GM12801 (cell line): ENCODE results near the gene SRRM2.

Experiments used
- TF ChIP-seq, protein P1 (sequence below): IDR thresholded peaks from one replicate; pipeline ENCODE4 v1.5.1; 2011; ENCODE audit warnings: control low read depth; ENCODE audit not compliant: insufficient read length; ENCODE audit errors: extremely low read depth

The SRRM2 gene

DNA sequence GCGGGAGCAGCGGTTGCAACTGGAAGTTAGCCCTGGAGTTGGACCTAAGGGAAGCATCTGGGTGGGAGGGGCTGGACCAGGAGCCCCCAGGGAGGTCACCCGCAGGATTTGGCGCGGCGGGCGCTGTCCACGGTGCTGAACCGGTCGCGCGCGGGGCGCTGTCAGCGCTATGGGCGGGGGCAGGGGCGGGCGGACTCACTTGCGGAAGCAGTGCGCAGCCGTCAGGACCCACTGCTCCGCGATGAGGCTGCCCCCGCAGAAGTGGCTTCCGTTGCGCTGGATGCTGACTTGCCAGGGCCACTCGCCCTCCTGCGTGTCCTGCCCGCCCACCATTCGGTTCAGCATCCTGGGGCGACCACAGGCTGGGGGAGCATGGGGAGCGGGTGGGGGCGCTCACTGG is 36.9 kb upstream of the SRRM2 start:
- TF ChIP-seq, protein P1, sequence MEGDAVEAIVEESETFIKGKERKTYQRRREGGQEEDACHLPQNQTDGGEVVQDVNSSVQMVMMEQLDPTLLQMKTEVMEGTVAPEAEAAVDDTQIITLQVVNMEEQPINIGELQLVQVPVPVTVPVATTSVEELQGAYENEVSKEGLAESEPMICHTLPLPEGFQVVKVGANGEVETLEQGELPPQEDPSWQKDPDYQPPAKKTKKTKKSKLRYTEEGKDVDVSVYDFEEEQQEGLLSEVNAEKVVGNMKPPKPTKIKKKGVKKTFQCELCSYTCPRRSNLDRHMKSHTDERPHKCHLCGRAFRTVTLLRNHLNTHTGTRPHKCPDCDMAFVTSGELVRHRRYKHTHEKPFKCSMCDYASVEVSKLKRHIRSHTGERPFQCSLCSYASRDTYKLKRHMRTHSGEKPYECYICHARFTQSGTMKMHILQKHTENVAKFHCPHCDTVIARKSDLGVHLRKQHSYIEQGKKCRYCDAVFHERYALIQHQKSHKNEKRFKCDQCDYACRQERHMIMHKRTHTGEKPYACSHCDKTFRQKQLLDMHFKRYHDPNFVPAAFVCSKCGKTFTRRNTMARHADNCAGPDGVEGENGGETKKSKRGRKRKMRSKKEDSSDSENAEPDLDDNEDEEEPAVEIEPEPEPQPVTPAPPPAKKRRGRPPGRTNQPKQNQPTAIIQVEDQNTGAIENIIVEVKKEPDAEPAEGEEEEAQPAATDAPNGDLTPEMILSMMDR, result no peak

DNA sequence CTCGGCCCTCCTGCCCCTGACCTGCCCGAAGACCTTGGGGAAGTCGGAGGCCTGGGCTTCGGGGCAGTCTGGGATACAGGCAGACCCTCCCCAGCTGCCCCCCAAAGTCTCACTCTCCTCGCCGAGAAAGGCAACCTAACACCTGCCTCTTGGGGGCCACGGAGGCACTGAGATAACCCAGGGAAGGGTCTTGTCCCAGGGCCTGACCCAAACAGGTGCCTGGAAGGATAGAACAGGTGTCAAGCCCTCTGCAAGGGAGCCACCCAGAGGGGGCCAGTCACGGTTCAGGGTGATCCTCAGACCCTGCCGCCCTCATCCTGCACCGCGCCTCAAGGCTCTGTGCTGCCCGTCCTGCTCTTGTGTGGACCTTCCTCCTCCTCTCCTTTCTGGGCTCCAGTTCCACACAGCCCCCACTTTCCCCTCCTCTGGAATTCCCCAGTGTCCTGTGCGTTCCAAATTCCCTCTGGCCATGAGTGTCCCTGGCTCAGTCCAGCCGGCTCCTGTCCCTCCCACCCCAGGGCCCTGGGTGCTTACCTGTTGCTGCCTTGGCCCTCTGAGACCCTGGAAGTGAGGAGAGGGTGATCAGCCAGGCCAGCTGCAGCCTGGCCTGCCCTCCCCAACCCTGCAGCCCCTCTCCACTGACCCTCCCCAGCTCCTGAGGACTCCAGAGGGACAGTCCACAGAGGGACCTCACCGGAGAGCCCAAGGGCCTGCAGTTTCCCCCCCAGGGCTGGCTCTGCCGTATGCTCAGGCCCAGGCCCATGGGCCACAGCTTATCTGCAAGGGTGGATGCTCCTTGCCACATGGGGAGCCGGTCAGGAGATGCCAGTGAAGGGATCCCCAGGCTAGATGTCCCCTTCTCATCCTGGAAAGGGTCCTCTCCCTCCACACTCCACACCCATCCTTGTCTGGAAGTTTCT is 36.2 kb upstream of the SRRM2 start:
- TF ChIP-seq, protein P1, result no peak

DNA sequence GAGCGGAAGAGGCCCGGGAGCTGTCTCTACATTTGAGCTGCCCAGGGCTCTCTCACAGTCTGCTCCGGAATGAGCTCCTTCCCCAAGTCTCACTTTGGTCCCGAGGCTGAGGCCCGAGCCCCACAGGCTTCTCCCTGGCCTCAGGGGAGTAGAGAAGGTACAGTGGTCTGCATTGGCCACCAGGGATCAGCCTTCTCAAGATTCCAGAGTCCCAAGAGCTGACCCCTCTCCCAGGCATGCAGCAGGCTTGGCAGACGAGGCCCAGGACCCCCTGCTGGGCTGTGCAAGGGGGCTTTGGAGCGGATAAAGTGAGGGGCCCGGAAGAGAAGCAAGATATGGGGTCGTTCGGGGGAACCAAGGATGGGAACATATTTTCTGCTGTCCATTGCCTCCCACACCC is 35.5 kb upstream of the SRRM2 start:
- TF ChIP-seq, protein P1, result no peak

DNA sequence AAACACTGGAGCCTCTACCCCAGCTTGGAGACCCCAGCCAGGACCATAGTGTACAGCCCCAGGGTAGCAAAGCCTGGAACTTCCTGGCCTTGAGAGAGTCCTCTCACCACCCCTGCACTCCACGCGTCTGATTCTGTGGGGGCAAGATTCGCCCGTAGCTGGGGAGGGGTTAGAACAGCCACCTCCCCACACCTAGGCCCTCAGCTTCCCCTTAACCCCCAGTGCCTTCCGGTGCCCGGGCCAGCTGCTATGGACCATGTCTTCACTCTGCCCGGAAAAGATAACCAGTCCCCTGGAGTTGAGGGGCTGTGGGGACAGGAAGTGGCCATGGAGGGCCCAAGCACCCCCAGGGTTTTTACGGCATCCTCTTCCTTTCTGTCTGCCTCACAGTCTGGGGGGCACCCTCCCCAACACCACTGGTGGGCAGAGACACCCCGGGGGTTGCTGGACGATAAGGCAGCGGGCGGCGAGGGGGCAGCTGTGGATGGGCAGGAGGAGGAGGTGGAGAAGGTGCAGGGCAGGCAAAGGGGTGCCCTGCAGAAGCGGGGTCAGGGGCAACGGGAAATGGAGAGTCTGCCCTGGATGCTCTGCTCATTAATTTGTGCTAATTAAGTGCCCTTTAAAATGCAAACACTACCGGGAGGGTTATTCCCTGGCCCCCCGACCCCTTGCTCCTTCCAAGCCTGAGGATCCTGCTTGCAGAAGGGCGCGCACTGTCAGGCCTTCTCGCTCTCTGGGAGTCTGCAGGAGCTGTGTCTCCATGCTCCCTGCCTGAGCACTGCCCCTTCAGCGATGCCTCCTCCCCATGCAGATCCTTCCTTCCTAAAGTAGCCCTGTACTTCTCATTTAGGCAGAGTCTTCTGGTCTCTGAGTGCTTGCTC is 34.8 kb upstream of the SRRM2 start:
- TF ChIP-seq, protein P1, result no peak

DNA sequence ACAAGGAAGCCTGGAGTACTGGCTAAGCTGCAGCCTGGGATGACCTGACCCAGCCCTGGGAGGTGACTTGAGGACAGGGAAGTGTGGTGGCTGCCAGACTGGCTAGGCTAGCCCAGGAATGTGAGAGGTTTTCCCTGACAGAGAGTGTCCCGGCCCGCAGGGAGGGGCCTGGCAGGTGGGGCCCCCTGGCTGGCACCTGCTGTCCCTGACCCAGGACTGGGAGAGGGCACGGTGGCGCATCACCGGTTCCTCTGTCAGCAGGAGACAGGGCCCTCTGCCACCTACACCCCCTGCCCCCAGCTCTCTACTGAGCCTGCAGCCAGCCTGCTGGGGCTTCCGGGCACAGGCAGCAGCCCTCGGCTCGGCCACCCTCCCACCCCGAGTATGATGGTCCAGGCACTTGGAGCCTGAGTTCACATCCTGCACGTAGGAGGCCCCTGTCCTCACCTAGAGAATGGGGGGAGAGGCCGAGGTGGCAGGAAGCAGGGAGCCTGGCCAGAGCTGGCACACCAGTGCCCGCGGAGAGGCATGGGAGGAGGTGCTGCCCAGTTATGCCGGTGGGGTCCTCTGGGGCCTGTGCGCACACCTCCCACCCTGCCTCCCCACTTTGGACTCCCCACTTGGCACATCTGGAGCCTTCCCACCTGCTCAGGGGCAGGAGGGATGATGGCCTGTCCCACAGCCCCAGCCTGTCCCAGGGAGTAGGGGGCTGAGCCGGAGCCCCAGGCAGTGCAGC is 32.9 kb upstream of the SRRM2 start:
- TF ChIP-seq, protein P1, result no peak

DNA sequence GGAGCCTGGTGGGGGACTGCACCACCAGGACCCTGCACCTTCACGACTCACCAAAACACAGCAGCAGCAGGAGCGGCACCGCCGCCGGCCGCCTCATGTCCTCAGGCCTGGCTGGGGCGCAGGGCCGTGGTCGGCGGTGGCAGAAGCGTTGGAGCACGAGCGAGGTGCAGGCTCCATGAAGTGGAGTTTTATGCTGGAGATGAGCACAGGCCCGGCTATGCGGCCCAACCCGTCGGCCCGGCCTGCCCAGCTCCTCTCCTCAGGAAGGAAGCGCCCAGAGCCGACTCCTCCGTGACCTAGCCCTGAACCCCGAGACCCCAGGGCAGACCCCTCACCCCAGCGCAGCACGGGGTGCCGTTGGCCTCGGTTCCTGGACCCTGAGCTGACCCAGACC is 32.4 kb upstream of the SRRM2 start, which contains the start of gene PRSS27:
Gene PRSS27, minus strand, starts transcription at position 161 of the 394 bp plus-strand sequence. Its CDS starts 64 bp downstream, at position 97.
- TF ChIP-seq, protein P1, result no peak
